Dendritic cell treated with granulocyte-macrophage colony-stimulating factor and Interleukin-4, amounts not matched to agents 40 ng/mL and 50 ng/mL, for 4 days (primary cell): Measurements from ENCODE around the gene DGKG.

ENCODE experiments used
- H3K27ac Mint-ChIP-seq: one replicate; pipeline ENCODE4 v1.8.0; 2022; ENCODE audit warnings: mild to moderate bottlenecking, mixed read lengths
- H3K27me3 Mint-ChIP-seq: one replicate; pipeline ENCODE4 v1.8.0; 2022; ENCODE audit warnings: mild to moderate bottlenecking, mixed read lengths
- H3K36me3 Mint-ChIP-seq: one replicate; pipeline ENCODE4 v1.8.0; 2022; ENCODE audit warnings: low read depth, mixed read lengths
- H3K4me1 Mint-ChIP-seq: one replicate; pipeline ENCODE4 v1.8.0; 2022; ENCODE audit warnings: low read depth, mixed read lengths
- H3K4me3 Mint-ChIP-seq: one replicate; pipeline ENCODE4 v1.8.0; 2022; ENCODE audit warnings: mild to moderate bottlenecking, moderate library complexity, mixed read lengths
- H3K9me3 Mint-ChIP-seq: one replicate; pipeline ENCODE4 v1.8.0; 2022; ENCODE audit warnings: mixed read lengths
- intact Hi-C: fragments of 100-400 bp; cut with micrococcal nuclease; formaldehyde crosslinking; loops from one replicate; pipeline ENCODE4 v1.15.0; 2022

The DGKG gene

DNA sequence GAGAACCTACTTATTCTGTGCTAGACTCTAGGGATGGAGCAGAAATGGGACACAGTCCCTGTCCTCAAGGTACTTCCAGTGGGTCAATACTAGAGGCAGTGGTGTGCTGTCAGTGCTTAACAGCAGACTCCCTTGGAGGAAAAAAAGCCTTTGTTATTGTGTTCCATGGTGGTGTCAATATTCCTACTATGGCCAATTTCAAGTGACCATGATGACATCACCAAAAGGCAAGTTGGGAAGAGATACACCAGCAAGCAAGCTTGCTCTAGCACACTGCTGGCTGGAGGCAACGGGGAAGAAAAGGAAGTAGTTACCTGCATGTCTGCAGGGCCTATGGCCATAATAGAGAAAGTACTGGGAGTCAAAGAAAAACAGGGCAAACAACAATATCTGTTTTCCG, 163.6 kb downstream of the DGKG start:
- intact Hi-C loops = no loop called here
- Mint-ChIP-seq H3K9me3 (no peaks in the 10 kb centered on the region), H3K27ac (no peak overlapping the region), H3K36me3 (peaks cover 15% of the 10 kb centered on the region), H3K27me3 (peaks cover 11% of the 10 kb centered on the region), H3K4me1 (no peaks in the 10 kb centered on the region), H3K4me3 (no peak overlapping the region)

DNA sequence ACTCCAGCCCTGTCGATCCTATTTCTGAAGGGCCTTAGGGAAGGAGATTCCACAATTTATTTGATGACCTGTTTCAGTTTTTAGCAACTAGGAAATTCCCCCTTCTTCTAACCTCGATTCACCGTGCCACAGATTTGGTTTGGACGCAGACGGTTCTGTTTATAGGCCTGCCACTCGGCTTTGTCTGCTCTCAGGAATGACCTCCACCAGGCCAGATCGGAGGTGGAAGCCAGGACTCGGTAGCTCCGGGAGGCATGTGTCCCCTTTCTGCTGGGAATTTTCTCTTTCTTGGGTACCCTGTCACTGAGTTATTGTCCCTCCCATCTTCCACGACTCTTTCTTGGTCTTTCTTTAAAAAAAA, 167.6 kb downstream of the DGKG start:
- Mint-ChIP-seq H3K4me3 (no peak overlapping the region), H3K4me1 (peaks cover 7% of the 10 kb centered on the region), H3K36me3 (no peaks in the 10 kb centered on the region), H3K9me3 (no peaks in the 10 kb centered on the region), H3K27ac (no peak overlapping the region), H3K27me3 (peaks cover 13% of the 10 kb centered on the region)
- intact Hi-C loops = no loop called here

DNA sequence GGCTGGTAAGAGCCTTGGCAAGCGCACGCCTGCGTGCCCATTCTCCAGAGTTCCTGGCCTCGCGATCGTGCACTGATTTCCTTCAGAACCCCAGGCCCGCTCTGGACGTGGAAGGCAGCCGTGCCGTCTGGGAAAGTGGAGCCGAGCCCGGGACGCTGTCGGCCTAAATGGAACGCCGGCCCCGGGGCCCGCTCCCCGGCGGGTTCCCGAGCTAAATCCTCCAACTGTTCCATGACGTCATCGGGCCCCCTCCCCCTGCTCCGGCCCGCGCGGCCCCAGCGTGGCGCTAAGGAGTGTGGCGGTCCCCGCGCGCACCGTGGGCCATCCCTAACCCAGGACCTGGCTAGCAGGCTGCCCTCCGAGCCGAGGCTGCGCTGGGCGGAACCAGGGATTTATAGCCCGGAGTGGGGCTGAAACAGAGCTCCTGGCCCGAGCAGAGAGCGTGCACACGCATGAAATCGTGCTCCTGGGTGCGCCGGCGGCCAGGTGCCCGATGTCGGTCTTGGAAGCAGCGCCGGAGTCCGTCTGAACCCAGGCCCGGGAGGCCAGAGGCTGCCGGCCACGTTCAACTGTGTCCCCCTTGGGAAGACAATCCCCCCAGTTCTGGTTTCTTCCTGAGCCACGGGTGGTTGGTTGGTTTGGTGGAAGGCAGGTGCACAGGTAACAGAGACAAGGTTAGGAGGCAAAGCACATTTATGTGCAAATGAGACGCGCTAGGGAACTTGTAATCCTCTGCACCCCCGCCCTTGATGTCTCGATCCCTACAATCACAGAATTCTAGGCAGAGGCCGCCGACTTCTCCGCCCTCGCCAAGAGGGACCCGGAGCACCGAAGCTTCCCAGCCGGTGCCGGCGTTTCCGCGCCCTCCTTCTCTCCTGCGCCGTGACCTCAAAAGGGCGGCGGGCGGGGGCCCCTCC, 168.2 kb downstream of the DGKG start:
- Mint-ChIP-seq H3K4me3 (no peak overlapping the region), H3K27me3 (peaks cover 13% of the 10 kb centered on the region), H3K36me3 (no peaks in the 10 kb centered on the region), H3K4me1 (peaks cover 7% of the 10 kb centered on the region), H3K27ac (no peak overlapping the region), H3K9me3 (no peaks in the 10 kb centered on the region)
- intact Hi-C loops = no loop called here

DNA sequence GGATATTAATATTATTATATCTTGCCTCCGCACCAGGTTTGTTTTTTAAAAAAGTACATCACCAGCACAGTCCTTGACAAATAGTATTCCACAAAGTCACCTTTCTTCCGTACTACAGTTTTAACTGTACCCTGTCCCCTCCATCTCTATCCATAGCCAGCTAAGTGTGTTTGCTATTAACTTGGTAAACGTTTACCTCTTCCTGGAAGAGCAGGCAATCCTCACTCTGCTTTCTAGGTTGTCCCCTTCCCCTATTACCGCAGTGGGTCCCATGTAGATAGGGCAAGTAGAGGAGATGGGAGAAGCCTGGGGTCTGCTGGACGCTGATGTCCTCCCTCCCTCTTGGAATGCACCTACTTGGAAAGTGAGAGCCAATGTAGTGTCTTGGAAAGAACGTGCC, 169.2 kb downstream of the DGKG start:
- Mint-ChIP-seq H3K4me3 (no peak overlapping the region), H3K27me3 (peaks cover 13% of the 10 kb centered on the region), H3K27ac (no peak overlapping the region), H3K9me3 (no peaks in the 10 kb centered on the region), H3K4me1 (peaks cover 14% of the 10 kb centered on the region), H3K36me3 (no peaks in the 10 kb centered on the region)
- intact Hi-C loops = no loop called here

DNA sequence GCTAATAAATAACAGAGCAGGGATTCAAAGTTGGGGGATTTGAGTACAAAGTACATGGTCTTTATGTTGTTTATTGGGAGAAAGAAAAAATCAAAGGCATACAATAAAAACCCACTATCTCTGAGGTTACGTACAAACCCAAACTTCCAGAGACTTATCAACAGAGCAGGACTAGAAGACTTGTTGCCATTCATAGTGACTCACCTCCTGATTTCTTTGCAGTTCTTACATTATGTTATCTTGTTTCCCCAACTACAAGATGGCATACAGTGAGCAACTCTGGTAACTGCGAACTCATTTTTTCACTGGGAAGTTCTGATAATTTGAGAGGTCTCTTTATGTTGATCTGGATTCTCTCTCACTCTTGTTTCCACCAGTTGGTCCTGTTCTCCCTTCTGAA, 172.5 kb downstream of the DGKG start:
- intact Hi-C loops = no loop called here
- no peak overlapping the region for H3K4me3 Mint-ChIP-seq
- no peaks in the 10 kb centered on the region for H3K9me3 Mint-ChIP-seq
- no peak overlapping the region for H3K27ac Mint-ChIP-seq
- peaks cover 47% of the 10 kb centered on the region for H3K4me1 Mint-ChIP-seq
- peaks cover 12% of the 10 kb centered on the region for H3K27me3 Mint-ChIP-seq
- no peaks in the 10 kb centered on the region for H3K36me3 Mint-ChIP-seq

DNA sequence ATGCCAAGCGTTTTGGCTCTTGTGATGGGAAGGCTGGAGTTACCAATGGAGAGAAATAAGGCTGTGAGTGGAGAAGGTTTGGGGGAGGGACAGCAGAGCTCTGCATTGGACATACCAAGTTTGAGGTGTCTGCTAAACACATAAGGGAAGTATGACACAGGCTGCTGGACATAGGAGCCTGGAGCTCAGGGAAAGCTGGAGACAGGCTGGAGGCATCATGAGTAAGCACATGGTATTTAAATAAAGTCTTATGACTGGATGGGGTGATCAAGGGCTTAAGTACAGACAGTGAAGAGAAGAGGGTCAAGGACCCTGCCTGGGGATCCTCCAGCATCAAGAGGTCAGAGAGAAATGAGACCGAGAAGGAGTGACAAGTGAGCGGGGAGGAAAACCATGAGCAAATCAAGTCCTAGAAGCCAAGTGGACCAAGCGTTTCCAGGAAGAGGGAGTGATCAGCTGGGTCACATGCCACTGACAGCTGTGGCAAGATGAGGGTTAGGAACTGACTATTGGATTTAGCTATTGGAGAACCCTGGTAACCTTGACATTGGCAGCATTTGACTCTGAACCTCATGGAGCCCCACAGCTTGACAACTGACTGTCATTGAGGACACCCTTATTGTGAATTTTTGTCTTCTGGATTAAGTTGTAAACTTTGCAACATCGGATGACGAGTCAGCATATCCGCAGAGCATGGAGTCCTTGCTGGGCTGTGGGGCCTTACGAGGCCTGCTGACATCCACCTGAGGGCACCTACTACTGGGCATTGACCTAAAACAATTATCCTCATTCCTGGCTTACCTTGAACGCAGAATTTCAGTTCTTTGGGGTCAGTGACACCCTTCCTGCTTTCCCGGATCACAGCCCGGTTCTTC, 174.4 kb downstream of the DGKG start:
- Mint-ChIP-seq H3K27me3 (no peaks in the 10 kb centered on the region), H3K4me1 (peaks cover 66% of the 10 kb centered on the region), H3K4me3 (no peak overlapping the region), H3K9me3 (no peaks in the 10 kb centered on the region), H3K27ac (peak overlapping the region; percentile 85), H3K36me3 (no peaks in the 10 kb centered on the region)
- intact Hi-C loops = no loop called here

DNA sequence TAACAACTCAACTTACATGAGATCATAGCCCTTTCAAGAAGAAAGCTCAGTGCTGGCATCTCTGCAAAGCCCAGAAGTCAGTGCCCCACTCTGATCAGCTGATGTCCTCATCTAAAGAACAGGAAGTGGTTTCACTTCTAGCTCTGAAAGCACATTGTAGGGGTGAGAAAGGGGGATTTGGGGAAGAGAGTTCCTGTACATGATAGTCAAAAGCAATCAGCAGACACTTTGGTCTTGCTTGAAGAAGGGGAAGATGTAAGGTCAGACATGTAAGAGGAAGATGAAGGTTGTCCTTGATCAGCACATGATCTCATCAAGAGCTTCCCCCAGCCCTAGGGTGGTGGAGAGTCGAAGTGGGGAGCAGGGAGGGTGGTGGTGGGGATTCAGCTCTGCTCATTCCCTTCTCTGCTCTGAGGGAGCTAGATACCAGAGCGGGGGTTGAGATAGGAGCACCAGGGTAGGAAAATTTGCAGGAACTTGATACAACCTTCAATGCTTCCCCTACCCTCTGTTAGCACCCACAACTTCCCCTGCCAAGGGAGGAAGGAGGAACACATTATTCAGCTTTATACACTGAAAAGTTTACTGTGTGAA, 176.7 kb downstream of the DGKG start:
- peak overlapping the region; percentile 22 for H3K4me3 Mint-ChIP-seq
- intact Hi-C loops = loop anchor here (1.0 to 2.0 kb wide), 2 partner anchors 32 to 91 kb away; no protein-coding TSS in a partner anchor
- H3K36me3 Mint-ChIP-seq = peaks cover under 1% of the 10 kb centered on the region
- no peaks in the 10 kb centered on the region for H3K9me3 Mint-ChIP-seq
- peak overlapping the region; percentile 85 for H3K27ac Mint-ChIP-seq
- no peaks in the 10 kb centered on the region for H3K27me3 Mint-ChIP-seq
- H3K4me1 Mint-ChIP-seq = peaks cover 68% of the 10 kb centered on the region

DNA sequence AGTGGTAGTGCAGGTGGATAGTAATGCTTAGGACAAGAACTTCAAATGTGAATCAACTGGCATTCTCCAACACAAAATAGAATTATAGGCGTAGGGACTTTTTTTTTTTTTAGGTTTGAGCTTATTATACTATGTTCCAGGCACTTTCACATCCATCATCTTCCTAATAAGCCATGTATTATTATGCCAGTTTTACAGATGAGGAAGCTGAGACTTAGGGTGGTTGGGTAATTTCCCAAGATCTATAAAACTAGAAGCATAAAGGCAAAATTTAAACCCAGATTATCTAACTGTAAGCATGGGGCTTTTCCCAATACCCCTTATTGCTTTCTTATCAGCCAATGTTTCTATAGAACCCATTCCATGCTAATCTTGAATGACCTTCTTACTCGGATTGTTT, 178.0 kb downstream of the DGKG start:
- Mint-ChIP-seq H3K4me1 (peaks cover 61% of the 10 kb centered on the region), H3K9me3 (no peaks in the 10 kb centered on the region), H3K4me3 (no peak overlapping the region), H3K36me3 (peaks cover 11% of the 10 kb centered on the region), H3K27me3 (no peaks in the 10 kb centered on the region), H3K27ac (peak overlapping the region; percentile 85)
- intact Hi-C loops = loop anchor here (2.0 kb wide), 1 partner anchor 31 kb away; no protein-coding TSS in a partner anchor

DNA sequence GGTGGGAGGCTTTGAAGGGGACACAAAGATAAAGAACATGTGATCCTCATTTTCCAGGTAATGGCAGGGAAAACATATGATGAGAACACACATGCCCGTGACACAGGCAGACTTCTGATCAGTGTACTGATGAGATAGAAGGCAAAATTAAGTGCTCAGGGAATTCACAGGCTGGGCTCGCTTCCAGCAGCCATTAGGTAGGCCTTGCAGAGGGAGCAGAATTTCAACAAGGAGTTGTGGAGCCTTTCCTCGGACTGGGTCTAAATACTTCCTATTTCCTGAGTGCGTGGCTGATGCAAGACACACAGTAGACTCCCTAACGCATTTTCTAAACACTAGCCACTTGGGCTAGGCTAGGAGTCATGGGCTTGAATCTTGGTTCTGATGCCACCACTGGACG, 179.2 kb downstream of the DGKG start:
- no peak overlapping the region for H3K27ac Mint-ChIP-seq
- H3K4me1 Mint-ChIP-seq = peaks cover 54% of the 10 kb centered on the region

DNA sequence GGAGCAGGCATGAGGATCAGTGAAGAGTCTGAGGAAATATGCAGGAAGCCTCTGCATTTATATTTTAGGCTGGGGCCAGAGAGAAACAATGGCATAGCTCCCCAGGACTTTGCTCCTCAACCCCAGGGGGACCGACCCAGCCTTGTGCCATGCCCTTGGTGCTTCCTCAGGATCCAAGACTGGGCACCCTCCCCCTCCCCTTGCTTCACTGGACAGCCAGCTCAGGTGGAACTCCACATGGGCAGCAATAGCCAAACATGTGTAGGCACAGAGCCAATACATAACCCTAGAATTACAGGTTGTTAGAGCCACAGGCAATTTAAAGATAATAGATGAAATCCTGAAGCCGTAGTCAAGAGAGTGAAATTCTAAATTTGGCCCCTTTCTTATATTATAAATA, 180.1 kb downstream of the DGKG start:
- Mint-ChIP-seq H3K9me3 (peaks cover 7% of the 10 kb centered on the region), H3K27me3 (no peaks in the 10 kb centered on the region), H3K27ac (no peak overlapping the region), H3K4me3 (no peak overlapping the region), H3K4me1 (peaks cover 45% of the 10 kb centered on the region), H3K36me3 (peaks cover 20% of the 10 kb centered on the region)
- intact Hi-C loops = no loop called here

More for the DNA sequence above, 179.2 kb downstream of the DGKG start:
- Mint-ChIP-seq H3K36me3 (peaks cover 19% of the 10 kb centered on the region), H3K9me3 (peaks cover 5% of the 10 kb centered on the region), H3K27me3 (no peaks in the 10 kb centered on the region), H3K4me3 (no peak overlapping the region)
- intact Hi-C loops = no loop called here

DNA sequence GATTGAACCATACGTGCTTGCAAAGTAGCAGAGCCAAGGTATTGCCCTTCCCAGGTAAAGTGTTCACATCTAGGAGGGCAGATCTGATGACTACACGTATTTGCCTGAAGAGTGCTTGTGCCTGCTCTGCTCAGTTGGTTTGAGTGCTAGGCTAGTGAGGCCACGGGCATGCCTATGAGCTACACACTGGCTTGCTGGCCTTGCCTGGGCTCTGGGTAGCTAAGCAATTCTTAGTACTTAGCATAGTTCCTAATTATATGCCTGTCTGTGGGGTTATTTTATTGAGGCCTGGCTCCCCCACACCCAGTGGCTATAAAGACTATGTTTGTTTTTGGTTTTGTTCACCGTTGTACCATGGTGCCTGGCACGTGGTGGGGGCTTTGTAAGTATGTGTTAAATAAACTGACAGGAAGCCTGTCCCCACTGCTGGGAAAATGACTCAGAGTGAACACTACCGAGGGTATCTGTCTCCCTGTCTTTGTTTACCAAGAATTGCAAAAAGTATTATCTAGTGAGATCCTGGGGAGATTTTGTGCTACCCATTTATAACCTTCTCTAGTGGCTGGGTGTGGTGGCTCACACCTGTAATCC, 181.0 kb downstream of the DGKG start:
- intact Hi-C loops = no loop called here
- H3K27ac Mint-ChIP-seq = no peak overlapping the region
- peaks cover 20% of the 10 kb centered on the region for H3K36me3 Mint-ChIP-seq
- no peaks in the 10 kb centered on the region for H3K27me3 Mint-ChIP-seq
- no peak overlapping the region for H3K4me3 Mint-ChIP-seq
- peaks cover 36% of the 10 kb centered on the region for H3K4me1 Mint-ChIP-seq
- peaks cover 7% of the 10 kb centered on the region for H3K9me3 Mint-ChIP-seq

DNA sequence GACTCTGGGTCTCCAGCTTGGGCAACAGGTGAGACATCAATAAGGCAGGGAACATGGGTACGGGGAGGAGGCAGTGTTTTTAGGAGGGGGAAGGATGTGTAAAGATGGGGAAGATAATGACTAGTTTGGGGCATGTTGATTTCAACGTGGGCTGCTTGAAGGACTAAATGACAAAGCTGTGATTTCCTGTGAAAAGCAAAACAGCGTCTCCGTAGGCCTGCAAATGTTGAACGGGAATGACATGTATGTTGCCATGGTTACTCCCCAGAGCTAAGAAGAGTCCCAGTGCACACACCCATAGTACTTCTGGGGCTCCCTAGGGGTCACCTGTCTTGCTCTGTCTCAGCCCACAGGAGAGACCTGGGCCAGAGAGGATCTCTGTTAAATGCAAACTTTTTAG, 181.9 kb downstream of the DGKG start:
- Mint-ChIP-seq H3K27ac (no peak overlapping the region), H3K4me3 (no peak overlapping the region), H3K36me3 (peaks cover 20% of the 10 kb centered on the region), H3K27me3 (no peaks in the 10 kb centered on the region), H3K9me3 (peaks cover 7% of the 10 kb centered on the region), H3K4me1 (peaks cover 27% of the 10 kb centered on the region)
- intact Hi-C loops = no loop called here

DNA sequence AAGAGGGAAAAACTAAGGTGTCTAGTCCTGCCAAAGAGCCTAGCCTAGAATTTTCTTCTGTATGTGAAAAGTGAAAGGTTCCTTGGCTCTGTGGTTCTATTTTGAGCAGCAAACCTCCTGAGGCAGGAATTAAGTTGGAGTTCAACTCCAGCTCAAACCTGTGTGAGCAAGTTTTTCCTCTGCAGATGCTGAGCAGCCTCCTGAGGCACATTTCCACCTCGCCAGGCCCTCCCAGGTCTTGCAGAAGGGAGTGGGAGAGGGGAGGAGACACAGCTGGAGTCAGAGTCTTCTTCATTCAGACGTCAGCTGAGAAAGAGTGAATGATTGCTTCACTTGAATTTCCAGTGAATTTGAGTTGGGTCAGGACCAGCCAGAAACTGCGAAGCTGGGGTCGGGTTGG, 183.6 kb downstream of the DGKG start:
- Mint-ChIP-seq H3K9me3 (peaks cover 7% of the 10 kb centered on the region), H3K27me3 (no peaks in the 10 kb centered on the region), H3K4me3 (no peak overlapping the region), H3K36me3 (peaks cover 27% of the 10 kb centered on the region), H3K27ac (no peak overlapping the region), H3K4me1 (peaks cover 19% of the 10 kb centered on the region)
- intact Hi-C loops = no loop called here
